Astrocyte (in vitro differentiated cells and primary cell): ENCODE data around the gene THUMPD1. TPM values are rescaled to one million over a fixed set of nuclear protein-coding genes. Genes with fewer than 3 reads are reported as not detected.
"Not testable (repeated sequence)": the region's sequence is repeated elsewhere in the genome, so short reads cannot be mapped to it uniquely, and the experiment has no call there.

Experiments used
- DNase-seq: peaks from one replicate; pipeline ENCODE4 v3.0.0-alpha.2; 2010; ENCODE audit warnings: low read depth
- FAIRE-seq: peaks from 2 replicates; lab custom pipeline; 2011; peaks lifted over from hg19 to GRCh38; lab: Jason Lieb, UNC
- H2AFZ ChIP-seq: 2 replicates; pipeline ENCODE4 v1.6.0; 2012; ENCODE audit warnings: low read depth, low read length, inconsistent platforms
- H3K27ac ChIP-seq: 2 replicates; pipeline ENCODE4 v1.5.1; 2011; ENCODE audit warnings: low read depth, low read length, inconsistent platforms
- H3K27me3 ChIP-seq: 2 replicates; pipeline ENCODE4 v1.6.0; 2011; ENCODE audit warnings: low read length, inconsistent platforms; ENCODE audit not compliant: insufficient read depth
- H3K36me3 ChIP-seq: 2 replicates; pipeline ENCODE4 v1.5.1; 2011; ENCODE audit warnings: low read length, inconsistent platforms; ENCODE audit not compliant: insufficient read depth
- H3K4me1 ChIP-seq: 2 replicates; pipeline ENCODE4 v1.5.1; 2011; ENCODE audit warnings: low read length, inconsistent platforms; ENCODE audit not compliant: insufficient read depth
- H3K4me2 ChIP-seq: 2 replicates; pipeline ENCODE4 v1.6.0; 2012; ENCODE audit warnings: low read length, inconsistent platforms
- H3K4me3 ChIP-seq: 2 replicates; pipeline ENCODE4 v1.5.1; 2011; ENCODE audit warnings: low read depth, mild to moderate bottlenecking, low read length, inconsistent platforms; ENCODE audit not compliant: insufficient read depth
- H3K79me2 ChIP-seq: 2 replicates; pipeline ENCODE4 v1.6.0; 2012; ENCODE audit warnings: mild to moderate bottlenecking, low read length, inconsistent platforms; ENCODE audit not compliant: insufficient read depth
- H3K9ac ChIP-seq: 2 replicates; pipeline ENCODE4 v1.6.0; 2012; ENCODE audit warnings: mild to moderate bottlenecking, low read length, inconsistent platforms
- H3K9me3 ChIP-seq: 2 replicates; pipeline ENCODE4 v1.5.1; 2012; ENCODE audit warnings: low read depth, mild to moderate bottlenecking, low read length, inconsistent platforms; ENCODE audit not compliant: insufficient read depth
- H4K20me1 ChIP-seq: 2 replicates; pipeline ENCODE4 v1.6.0; 2012; ENCODE audit warnings: low read length, inconsistent platforms; ENCODE audit not compliant: insufficient read depth
- H3K27ac Mint-ChIP-seq: one replicate; pipeline ENCODE4 v1.8.0; 2021; ENCODE audit warnings: mild to moderate bottlenecking, mixed read lengths; ENCODE audit not compliant: unreplicated experiment
- H3K27me3 Mint-ChIP-seq: one replicate; pipeline ENCODE4 v1.8.0; 2021; ENCODE audit warnings: low read depth, mixed read lengths; ENCODE audit not compliant: unreplicated experiment
- H3K36me3 Mint-ChIP-seq: one replicate; pipeline ENCODE4 v1.8.0; 2021; ENCODE audit warnings: low read depth, mixed read lengths; ENCODE audit not compliant: unreplicated experiment
- H3K4me1 Mint-ChIP-seq: one replicate; pipeline ENCODE4 v1.8.0; 2021; ENCODE audit warnings: low read depth, mixed read lengths; ENCODE audit not compliant: unreplicated experiment
- H3K4me3 Mint-ChIP-seq: one replicate; pipeline ENCODE4 v1.8.0; 2021; ENCODE audit warnings: mild to moderate bottlenecking, moderate library complexity, mixed read lengths; ENCODE audit not compliant: unreplicated experiment
- H3K9me3 Mint-ChIP-seq: one replicate; pipeline ENCODE4 v1.8.0; 2021; ENCODE audit warnings: mild to moderate bottlenecking, mixed read lengths; ENCODE audit not compliant: unreplicated experiment
- CTCF ChIP-seq: IDR thresholded peaks from 2 replicates; pipeline ENCODE4 v1.5.1; 2011; ENCODE audit warnings: low read depth, mild to moderate bottlenecking, inconsistent platforms, low read length, moderate library complexity; ENCODE audit not compliant: insufficient read depth
- EZH2 ChIP-seq: IDR thresholded peaks from 2 replicates; pipeline ENCODE4 v1.6.1; 2012; ENCODE audit warnings: mild to moderate bottlenecking, low read length, inconsistent platforms; ENCODE audit not compliant: insufficient read depth
- total RNA-seq: library from RNA; stranded (reverse); gene quantifications from 2 replicates; pipeline ENCODE4 v1.2.1, GENCODE V29; 2021

THUMPD1 gene
- total RNA-seq, 1 donor from 2014 or later = 28.6 TPM

GRCh38 chr16:20767577-20767976 is 26.0 kb upstream of the THUMPD1 start:
- H3K36me3 ChIP-seq = no peaks in the 10 kb centered on the region
- peaks cover 3% of the 10 kb centered on the region for H3K4me1 ChIP-seq
- H3K4me3 ChIP-seq = no peak overlapping the region
- Mint-ChIP-seq H3K27me3 (no peaks in the 10 kb centered on the region), H3K9me3 (no peaks in the 10 kb centered on the region), H3K4me1 (no peaks in the 10 kb centered on the region), H3K27ac (no peak overlapping the region), H3K36me3 (no peaks in the 10 kb centered on the region), H3K4me3 (no peak overlapping the region)
- H3K79me2 ChIP-seq = no peaks in the 10 kb centered on the region
- H3K27ac ChIP-seq = no peak overlapping the region
- H3K9ac ChIP-seq = no peak overlapping the region
- H2AFZ ChIP-seq = no peak overlapping the region
- peaks cover 2% of the 10 kb centered on the region for H3K27me3 ChIP-seq
- no peaks in the 10 kb centered on the region for H3K9me3 ChIP-seq
- FAIRE-seq (no peak), DNase-seq (no peak)
- TF ChIP-seq CTCF (no peak), EZH2 (no peak)
- no peak overlapping the region for H3K4me2 ChIP-seq
- no peaks in the 10 kb centered on the region for H4K20me1 ChIP-seq

GRCh38 chr16:20766294-20766693 is 24.7 kb upstream of the THUMPD1 start:
- Histone ChIP-seq H3K79me2 (no peaks in the 10 kb centered on the region), H3K36me3 (no peaks in the 10 kb centered on the region), H3K4me3 (no peak overlapping the region), H3K27ac (no peak overlapping the region), H3K9ac (no peak overlapping the region), H3K9me3 (no peaks in the 10 kb centered on the region), H3K27me3 (peaks cover 2% of the 10 kb centered on the region), H2AFZ (no peak overlapping the region), H3K4me1 (peaks cover 3% of the 10 kb centered on the region), H4K20me1 (no peaks in the 10 kb centered on the region), H3K4me2 (no peak overlapping the region)
- TF ChIP-seq EZH2 = no peak
- TF ChIP-seq CTCF = no peak
- FAIRE-seq = no peak
- Mint-ChIP-seq H3K4me3 (no peak overlapping the region), H3K27ac (no peak overlapping the region), H3K9me3 (no peaks in the 10 kb centered on the region), H3K27me3 (no peaks in the 10 kb centered on the region), H3K36me3 (no peaks in the 10 kb centered on the region), H3K4me1 (no peaks in the 10 kb centered on the region)
- no peak for DNase-seq

GRCh38 chr16:20765732-20766131 is 24.1 kb upstream of the THUMPD1 start:
- Mint-ChIP-seq H3K4me3 (no peak overlapping the region), H3K4me1 (no peaks in the 10 kb centered on the region), H3K27me3 (no peaks in the 10 kb centered on the region), H3K27ac (no peak overlapping the region), H3K9me3 (peaks cover under 1% of the 10 kb centered on the region), H3K36me3 (no peaks in the 10 kb centered on the region)
- H3K4me3 ChIP-seq = no peak overlapping the region
- DNase-seq (no peak), FAIRE-seq (no peak)
- peaks cover 2% of the 10 kb centered on the region for H3K27me3 ChIP-seq
- H2AFZ ChIP-seq = no peak overlapping the region
- no peaks in the 10 kb centered on the region for H3K79me2 ChIP-seq
- H3K36me3 ChIP-seq = no peaks in the 10 kb centered on the region
- no peak overlapping the region for H3K27ac ChIP-seq
- no peaks in the 10 kb centered on the region for H3K9me3 ChIP-seq
- H4K20me1 ChIP-seq = no peaks in the 10 kb centered on the region
- no peak overlapping the region for H3K9ac ChIP-seq
- TF ChIP-seq CTCF (no peak), EZH2 (no peak)
- peaks cover 3% of the 10 kb centered on the region for H3K4me1 ChIP-seq
- no peak overlapping the region for H3K4me2 ChIP-seq

- not testable (repeated sequence) for H3K9me3 Mint-ChIP-seq, H3K4me1 ChIP-seq, H3K79me2 ChIP-seq, H2AFZ ChIP-seq, H3K27ac ChIP-seq, H3K36me3 Mint-ChIP-seq, DNase-seq, H3K27ac Mint-ChIP-seq, H3K4me3 ChIP-seq, H3K27me3 Mint-ChIP-seq, H3K36me3 ChIP-seq, H4K20me1 ChIP-seq, H3K4me2 ChIP-seq, H3K27me3 ChIP-seq, H3K4me1 Mint-ChIP-seq, H3K9ac ChIP-seq, H3K9me3 ChIP-seq, H3K4me3 Mint-ChIP-seq, FAIRE-seq
These were observed 22.8 kb upstream of the THUMPD1 start for GRCh38 chr16:20764448-20764847.
